NCI-H2171 treated with DMSO at 0.1 percent for 48 hours (cell line): Measurements from ENCODE around the gene CST3.
"Not testable (repeated sequence)": the region's sequence is repeated elsewhere in the genome, so short reads cannot be mapped to it uniquely, and the experiment has no call there.

Source experiments
- DNase-seq: peaks from one replicate; lab custom pipeline; 2025; lab: John Stamatoyannopoulos, UW

Gene CST3, protein sequence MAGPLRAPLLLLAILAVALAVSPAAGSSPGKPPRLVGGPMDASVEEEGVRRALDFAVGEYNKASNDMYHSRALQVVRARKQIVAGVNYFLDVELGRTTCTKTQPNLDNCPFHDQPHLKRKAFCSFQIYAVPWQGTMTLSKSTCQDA

DNA sequence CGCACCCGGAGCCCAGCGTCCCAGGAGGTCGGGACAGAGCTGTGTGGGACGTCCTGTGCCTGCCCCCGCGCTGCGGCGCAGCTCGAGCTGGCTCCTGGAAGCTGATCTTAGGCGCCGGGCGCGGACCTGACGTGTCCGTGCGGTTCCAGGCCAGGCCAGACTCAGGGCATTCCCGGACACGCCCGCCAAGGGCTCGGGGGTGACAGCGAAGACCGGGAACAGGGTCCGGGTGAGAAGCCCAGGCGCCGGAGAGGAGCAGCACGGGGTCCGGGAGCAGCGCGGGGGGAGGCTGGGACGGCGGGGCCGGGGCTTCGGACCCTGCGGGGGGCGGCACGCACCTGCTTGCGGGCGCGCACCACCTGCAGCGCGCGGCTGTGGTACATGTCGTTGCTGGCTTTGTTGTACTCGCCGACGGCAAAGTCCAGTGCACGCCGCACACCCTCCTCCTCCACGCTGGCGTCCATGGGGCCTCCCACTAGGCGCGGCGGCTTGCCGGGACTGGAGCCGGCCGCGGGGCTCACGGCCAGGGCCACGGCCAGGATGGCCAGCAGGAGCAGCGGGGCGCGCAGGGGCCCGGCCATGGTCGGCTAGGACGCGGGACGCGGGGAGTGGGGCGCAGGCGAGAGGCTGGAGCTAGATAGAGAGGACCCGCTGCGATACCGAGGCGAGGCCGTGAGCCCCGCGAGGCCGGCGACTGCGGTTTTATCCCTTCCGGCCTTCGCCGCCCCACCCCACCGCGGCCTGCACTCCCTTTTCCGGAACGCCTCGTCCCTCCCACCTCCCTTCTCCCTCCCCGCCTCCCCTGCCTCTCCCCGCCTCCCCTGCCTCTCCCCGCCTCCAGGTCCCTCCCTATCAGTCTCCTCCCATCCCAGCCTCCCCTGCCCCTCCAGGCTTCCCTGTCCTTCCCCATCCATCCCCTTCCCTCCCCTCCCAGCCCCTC is at the start of gene CST3:
CST3 (minus strand) TSS at position 674 of the 940 bp plus-strand sequence; CDS start at position 581, 93 bp downstream.
- peak; percentile 79 for DNase-seq

DNA sequence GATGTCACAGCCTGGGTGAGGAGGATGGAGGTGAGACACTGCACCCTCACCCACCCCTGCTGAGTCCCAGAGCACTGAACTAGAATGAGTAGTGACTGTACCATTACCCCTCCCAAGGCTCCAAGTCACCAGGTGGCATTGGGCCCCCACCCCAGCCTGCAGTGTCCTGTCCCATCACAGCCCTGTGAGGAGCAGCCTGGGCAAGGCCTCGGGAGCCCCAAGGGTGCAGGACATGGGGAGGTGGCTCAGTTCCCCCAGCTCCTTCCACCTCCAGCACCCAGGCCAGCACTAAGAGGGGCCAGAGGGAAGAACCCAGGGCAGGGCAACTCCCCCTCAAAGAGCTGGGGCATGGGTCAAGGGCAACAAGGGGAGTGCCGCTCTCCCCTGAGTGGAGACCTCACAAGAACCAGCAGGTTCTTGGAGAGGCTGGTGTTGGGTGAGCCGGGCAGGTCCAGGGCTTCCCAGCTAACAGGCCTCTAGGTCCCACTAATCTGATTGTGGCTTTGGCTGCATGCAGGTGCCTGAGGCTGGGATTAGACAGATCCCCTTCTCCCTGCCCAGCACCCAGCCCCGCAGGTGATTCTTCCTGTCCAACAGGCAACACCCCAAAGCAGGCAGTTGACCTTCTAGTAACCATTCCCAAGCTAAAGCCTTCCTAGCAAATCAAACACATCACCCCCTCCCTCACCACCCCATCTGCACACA is 48.4 kb upstream of the CST3 start:
- no peak for DNase-seq

DNA sequence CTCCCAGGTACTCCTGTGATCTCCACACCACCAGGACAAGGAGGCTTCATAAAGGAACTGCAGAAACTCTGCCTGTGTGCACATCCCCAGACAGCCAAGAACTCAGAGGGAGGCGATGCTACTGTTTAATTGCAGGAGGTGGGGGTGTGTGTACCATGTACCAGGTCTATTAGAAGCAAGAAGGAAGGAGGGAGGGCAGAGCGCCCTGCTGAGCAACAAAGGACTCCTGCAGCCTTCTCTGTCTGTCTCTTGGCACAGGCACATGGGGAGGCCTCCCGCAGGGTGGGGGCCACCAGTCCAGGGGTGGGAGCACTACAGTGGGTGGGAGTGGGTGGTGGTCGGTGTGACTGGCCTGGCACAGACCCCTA is 47.8 kb upstream of the CST3 start:
- not testable (repeated sequence) for DNase-seq

DNA sequence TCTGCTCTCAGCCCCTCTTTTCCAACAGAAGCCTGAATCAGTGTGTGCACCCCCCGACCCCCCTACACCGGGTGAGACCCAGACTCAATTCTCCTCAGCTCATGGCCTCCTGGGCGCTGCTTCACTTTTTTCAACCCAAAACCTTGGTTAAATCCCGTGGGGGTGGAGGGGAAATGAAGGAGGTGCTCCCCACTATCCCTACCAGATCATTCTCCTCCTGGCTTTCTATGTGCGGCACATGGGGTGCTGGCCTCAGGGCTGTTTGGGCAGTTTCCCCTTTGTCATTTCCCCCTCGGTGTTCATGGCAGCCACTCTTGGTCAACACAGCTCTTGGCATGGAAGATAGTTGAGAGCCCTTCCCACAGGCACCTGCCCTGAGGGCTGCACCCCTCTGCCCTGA is 46.5 kb upstream of the CST3 start:
- no peak for DNase-seq

DNA sequence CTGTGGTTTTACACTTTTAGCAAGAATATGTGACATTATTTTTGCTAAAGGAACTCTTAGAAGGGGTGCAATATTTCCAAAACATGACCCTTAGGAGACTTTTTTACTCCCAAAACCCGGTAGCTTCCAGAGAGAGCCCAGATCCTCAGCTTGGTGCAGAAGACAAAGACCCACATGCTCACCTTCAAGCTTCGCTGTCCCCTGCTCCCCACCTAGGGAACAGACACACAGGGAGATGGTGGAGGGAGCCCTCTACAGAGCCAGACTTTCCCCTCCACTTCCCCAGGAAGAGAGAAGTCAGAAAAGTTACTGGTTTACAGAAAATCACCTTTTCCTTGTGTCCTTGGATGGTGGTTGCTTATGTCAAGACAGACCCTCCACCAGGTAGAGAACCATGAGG is 46.1 kb upstream of the CST3 start:
- no peak for DNase-seq

DNA sequence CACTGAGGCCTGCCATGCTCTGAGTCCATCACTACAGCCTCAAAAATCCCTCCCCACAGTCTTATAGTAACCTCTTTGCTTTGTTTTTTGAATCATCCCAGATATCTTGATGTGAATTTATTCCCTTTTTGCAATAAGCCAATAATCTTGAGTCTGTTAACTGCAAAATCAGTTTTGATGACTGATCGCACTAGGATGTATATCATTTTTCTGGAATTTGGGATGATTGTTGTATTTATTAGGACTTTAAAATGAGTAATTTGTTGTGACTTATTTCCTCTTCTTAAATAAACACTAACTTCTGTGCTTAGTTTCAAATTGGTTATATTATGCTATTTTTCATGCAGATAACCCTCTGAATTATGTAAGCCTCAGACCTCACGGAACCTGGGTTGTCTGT is 45.5 kb upstream of the CST3 start:
- no peak for DNase-seq

DNA sequence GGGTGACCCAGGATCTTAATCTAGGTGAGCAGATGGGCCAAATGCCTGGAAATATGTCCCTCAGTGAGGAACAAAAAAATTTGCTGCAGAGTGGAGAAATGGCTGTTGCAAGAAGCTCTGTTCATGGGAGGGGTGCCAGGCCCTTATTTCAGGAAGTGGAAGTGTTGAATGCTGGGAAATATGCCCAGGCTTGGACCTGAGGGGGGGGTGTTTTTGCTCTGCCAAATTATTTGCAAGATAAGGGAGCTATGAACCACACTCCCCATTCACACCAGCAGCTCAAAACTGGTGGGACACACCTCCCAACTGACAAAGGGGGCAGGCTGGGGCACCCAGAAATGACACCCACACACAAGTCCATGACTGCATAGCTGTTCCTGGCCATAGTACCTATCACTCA is 42.4 kb upstream of the CST3 start:
- no peak for DNase-seq

DNA sequence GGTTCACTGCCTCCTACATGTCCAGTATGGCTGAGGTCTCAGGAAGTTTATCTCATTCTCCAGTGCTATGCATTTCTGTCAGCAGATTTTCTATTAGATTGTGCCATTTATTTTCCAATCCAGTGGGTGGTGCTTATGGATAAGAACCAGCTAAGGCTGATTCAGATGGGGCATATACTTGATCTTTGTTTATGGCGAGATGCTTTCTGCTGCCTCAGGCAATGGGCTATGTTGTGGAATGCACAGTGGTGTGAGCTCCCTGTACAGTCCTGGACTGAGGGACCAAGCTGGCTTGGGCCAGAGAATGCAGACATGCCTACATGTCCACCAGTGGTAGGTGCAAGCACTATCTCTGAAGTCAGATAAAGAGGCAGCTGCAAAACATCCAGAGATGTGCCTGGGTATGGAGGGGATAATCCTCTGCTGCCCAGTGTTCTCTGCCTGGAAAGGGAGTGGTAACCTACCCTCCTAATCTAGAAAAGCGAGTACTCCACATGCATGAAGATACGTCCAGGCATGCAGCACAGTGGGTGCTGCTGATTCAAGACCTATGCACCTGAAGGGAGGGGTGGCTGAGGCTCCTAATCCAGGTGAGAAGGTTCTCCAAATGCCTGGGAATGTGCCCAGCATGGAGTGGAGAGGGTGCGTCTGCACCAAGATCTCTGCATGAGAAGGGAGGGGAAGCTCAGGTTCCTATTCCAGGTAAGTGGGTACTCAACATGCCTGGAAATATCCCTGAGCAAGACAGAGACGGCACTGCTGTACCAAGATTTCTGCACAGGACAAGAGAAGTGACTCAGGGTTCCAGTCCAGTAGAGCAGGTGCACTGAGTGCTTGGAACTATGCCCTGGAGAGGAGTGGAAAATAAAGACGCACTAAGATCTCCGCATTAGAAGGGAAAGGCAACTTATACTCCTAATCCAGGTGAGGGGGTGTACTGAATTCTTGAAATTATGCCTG is 41.7 kb upstream of the CST3 start:
- no peak for DNase-seq

DNA sequence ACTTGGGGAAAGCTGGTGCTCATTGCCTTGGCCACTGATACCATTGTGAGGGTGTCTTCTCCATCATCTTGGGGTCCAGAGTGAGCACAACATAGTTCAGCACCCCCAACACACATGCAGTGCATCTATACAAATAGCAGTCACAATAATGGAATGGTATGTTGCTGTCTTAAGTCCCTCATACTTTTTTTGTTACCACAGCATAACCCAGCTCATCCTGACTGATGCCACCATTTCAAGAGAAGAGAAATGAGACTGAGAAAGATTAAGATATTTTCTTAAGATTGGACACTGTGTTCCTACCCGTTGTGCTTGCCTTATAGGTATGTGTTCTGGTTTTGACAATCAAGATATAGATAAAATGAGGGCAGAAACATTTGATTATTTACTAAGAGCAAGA is 35.5 kb upstream of the CST3 start:
- no peak for DNase-seq

DNA sequence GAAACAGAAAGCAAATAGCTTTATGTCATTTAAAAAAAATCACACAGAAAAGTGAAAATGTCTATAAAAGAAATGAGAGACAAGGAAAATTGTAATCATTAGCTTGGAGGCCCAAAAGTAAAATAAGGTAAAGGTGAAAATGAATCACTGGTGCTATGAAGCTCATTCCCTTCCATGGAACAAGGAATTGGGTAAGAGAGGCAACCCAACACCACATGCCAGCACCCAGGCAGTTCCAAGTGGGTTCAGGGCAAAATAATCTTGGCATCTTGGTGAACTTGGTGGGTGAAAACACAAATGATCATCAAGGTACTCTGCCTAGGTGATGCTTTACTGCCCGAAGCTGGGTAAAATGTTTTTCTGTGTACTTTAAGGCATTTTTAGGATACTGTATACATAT is 34.4 kb upstream of the CST3 start:
- DNase-seq, result no peak

DNA sequence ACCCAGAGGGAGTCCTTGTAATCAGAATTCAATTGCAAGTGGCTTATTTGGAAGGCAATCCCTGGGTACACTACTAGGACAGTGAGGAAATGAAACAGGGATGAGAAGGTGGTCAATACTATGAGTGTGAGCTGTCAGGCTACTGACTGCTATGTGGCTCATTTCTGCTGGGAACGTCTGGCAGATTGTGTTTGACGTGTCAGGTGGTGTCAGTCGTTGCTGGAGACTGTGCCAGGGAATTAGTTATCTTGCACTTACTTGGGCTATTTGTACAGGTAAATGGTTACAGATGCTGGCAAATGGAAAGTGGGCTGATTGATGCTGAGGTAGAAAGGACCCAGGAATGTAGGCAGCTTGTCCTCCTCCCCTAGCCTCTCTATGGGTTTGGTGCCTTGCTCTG is 33.7 kb upstream of the CST3 start:
- no peak for DNase-seq

DNA sequence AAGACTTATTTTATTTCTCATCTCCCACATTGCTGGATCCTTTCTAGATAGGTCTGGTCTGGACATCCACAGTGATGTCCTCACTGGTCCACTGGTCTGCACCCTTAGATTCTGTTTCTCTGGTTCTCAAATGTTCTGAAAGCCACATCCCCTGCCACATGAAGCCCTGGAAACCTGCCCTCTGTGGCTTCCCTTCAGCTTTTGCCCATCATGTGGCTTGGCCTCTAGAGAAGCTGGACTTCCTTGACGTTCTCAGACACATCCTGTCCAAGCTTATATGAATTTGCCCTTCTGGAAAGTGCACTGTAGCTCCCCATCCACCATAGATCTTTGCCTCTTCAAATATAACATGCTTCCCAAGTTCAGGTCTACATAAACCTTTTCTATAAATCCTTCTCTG is 32.6 kb upstream of the CST3 start:
- DNase-seq, result no peak

DNA sequence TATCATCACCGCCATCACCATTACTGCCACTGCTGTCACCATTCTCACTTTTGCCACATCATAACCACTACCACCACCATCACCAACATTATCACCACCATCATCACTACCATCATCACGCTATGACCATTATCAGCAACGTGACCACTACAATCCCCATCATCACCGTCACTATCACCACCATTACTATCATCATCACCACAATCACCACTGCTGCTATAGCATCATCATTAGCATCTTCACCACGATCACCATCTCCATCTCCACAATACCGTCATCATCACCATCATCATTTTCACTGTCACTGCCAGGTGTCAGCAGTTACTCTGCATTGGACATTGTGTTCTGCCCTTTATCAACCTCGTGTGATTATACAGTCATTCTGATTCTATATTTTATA is 32.1 kb upstream of the CST3 start:
- no peak for DNase-seq

DNA sequence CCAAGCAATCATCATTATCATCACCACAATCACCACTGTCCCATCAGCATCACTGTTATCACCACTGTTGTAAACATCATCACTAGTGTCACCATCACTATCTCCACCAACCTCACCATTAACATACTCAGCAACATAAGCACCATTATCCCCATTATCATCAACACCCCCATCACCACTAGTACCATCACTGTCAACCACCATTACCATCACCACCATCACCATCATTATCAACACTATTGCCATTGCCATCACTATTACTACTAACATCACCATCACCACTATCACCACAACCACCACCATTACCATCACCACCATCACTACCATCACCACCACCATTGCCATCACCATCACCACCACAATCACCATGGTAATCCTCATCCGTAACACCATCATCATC is 31.6 kb upstream of the CST3 start:
- no peak for DNase-seq

DNA sequence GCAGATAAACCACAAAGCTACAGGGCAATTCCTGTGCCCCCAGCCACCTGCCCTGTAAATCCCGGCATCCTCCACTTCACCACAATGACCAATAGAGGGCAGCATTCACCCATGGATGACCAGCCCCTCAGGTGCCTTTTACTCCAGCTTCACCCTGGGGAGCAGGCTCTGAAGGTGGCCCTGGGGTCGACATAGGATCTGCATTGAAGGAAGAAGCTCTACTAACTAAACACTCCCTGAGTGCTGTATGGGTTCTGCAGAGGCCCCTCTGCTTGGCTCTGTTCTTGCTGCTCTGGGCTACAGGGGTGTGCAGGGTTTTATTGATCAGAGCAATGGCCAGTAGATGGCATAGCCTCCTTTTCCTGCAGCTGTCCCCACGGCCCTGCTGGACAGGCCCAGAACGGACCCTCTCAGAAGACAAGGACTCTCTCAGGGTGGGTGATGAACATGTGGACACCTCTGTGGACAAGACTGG is 30.8 kb upstream of the CST3 start:
- DNase-seq, result peak; percentile 71

DNA sequence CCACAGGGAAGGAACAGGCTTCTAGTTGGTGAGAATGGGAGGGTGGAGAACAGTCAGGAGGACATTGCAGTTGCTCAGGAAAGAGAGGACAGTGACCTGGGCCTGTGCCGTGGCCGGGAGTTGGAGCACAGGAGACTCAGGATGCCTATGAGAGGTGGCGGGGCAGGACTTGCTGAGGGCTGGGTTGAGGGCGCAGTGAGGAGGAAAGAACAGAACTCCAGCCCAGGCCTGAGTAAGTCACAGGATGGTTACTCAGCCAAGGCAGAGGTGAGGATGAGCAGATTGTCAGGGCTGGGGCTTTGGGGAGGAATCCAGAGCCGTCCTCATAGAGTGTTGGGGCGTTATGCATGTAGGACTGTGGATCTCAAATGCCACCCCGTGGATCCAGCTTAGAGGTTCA is 29.9 kb upstream of the CST3 start:
- DNase-seq, result no peak

DNA sequence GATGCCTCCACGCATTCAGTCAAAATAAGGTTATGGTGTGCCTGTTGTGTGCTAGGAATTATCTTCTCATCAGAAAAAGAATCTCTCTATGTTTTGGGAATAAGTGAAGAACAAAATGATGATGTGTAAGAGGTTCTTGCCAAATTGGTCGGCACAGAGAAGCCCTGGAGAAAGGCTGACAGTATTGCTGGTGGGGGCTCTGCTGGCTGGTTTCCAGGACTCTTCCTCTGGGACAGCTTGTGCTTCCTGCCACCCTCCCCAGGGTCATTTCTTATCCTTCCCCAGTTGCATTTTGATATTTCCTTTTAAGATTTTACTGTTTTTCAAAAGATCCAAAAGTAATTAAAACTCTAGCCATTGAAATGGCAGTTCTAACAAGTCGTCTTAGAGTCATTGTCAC is 28.9 kb upstream of the CST3 start:
- no peak for DNase-seq

DNA sequence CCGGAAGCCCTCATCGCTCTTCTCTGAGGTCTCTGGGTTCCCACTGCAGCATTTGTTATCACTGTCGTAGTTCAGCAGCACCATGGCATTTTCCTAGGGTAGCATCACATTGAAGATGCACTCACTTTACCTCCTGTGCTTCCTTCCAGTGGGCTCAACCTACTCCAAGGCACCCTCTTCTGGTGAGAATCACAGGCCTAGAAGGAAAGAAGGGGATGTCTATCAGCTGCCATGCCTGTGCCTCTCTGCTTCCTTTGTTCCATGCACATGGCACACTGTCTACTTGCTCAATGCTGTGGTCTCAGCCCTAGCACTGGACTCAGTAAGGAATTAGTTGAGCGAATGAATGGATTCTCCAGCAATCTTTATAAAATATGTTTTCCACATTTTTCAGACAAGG is 28.4 kb upstream of the CST3 start:
- no peak for DNase-seq

DNA sequence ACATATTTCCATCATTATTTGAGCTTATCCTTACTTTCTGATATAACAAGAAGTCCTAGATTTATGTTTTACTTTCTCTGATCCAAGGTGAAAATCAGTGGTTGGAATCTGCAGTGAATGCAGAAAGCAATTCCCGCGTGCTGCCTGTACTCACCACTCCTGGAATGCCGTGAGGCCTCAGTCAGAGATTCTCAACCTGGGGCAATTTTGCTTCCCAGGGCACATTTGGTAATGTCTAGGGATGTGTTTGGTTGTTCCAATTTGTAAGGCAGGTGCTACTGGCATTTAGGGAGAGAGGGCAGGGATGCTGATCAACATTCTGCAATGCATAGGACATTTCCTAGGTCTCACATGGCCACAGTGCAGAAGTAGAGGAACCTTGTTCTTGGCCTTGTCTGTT is 27.2 kb upstream of the CST3 start:
- DNase-seq, result no peak

DNA sequence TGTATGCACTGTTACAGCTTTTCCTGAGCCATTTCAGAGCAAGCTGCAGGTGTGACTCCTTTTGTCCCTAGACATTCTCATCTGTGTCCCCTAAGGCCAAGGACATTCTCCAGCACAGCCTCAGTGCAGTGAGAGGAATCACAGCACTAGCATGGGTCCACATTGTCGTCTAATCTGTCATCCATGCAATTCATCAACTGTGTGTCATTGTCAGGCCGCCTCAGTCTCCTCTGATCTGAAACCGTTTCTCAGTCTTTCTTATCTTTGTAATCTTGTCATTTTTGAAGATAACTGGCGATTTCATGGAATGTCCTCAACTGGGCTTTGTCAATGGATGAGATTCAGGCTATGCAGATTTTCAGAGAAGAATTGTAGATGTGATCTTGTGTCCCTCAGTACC is 26.3 kb upstream of the CST3 start:
- DNase-seq, result not testable (repeated sequence)

DNA sequence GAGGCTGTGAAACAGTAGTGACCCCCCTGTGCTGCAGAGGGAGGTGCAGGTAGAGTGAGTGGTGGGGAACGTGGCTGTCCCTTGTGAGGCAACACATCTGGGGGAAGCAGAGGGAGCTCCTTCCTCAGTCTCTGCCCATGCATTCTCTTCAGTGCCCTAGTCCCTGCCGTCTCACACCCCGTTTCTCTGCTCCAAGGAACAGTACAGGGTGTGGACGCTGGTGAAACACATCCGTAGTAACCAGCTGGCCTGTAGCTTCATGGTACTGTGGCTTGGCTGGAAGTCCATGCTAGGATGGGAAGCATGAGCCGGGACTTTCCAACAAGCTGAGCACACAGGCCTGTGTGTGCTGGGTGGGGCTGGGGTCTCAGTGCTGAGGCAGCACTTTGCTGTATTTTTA is 25.4 kb upstream of the CST3 start:
- no peak for DNase-seq
